ENCODE measurements around the gene ASF1B. TPM values are rescaled to one million over a fixed set of nuclear protein-coding genes. Genes with fewer than 3 reads are reported as not detected.

ASF1B gene
- total and polyA plus RNA-seq, 2 experiments from 2014 or later, result 33.3 to 36.9 TPM

DNA sequence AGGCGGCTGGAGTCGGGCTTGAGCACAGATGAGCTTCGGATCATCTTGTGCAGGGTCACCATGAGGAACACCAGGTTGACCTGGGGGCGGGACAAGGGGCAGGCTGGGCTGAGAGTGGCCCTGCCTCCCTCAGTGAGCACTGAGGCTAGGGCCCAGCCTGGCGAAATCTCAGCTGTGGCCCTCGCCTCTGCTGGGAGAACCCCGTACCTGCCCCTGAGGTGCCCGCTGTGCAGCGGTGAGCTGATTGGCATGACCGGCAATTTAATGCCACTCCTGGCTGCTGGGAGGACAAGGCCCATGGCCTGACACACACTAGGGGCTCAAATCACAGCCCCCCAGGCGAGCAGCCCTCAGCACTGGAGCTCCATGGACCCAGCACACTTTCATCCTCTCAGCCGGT, 19.7 kb upstream of the ASF1B start:
- H3K4me1 ChIP-seq (ENCODE audit: insufficient read depth), result no peaks in the 10 kb centered on the region
- no peaks in the 10 kb centered on the region for H3K27me3 ChIP-seq (ENCODE audit: insufficient read depth)
- no peaks in the 10 kb centered on the region for H3K9me2 ChIP-seq (ENCODE audit: insufficient read depth)
- TF ChIP-seq JUNB (IDR thresholded peaks at IDR 0.05; ENCODE audit: unreplicated experiment) (no peak), ZNF114 (CRISPR knock-in tag; IDR thresholded peaks at IDR 0.05) (no peak), NANOG (IDR thresholded peaks at IDR 0.05; ENCODE audit: borderline replicate concordance) (no peak), ZNF331 (CRISPR knock-in tag; IDR thresholded peaks at IDR 0.05; ENCODE audit: low read depth) (no peak), CREB1 (CRISPR knock-in tag; IDR thresholded peaks at IDR 0.05; ENCODE audit: low read depth) (no peak), EZH2 (IDR thresholded peaks at IDR 0.05; ENCODE audit: low read depth, unreplicated experiment) (no peak), EZH2phosphoT487 (IDR thresholded peaks at IDR 0.05; ENCODE audit: unreplicated experiment) (no peak), POLR2AphosphoS5 (IDR thresholded peaks at IDR 0.05; ENCODE audit: low read depth) (no peak), STAT1 (IDR thresholded peaks at IDR 0.05; ENCODE audit: unreplicated experiment) (no peak)
- TF ChIP-seq, protein P1, sequence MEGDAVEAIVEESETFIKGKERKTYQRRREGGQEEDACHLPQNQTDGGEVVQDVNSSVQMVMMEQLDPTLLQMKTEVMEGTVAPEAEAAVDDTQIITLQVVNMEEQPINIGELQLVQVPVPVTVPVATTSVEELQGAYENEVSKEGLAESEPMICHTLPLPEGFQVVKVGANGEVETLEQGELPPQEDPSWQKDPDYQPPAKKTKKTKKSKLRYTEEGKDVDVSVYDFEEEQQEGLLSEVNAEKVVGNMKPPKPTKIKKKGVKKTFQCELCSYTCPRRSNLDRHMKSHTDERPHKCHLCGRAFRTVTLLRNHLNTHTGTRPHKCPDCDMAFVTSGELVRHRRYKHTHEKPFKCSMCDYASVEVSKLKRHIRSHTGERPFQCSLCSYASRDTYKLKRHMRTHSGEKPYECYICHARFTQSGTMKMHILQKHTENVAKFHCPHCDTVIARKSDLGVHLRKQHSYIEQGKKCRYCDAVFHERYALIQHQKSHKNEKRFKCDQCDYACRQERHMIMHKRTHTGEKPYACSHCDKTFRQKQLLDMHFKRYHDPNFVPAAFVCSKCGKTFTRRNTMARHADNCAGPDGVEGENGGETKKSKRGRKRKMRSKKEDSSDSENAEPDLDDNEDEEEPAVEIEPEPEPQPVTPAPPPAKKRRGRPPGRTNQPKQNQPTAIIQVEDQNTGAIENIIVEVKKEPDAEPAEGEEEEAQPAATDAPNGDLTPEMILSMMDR (conservative IDR thresholded peaks at IDR 0.05; ENCODE audit: low read depth in 2 of 2), result no peak
- TF ChIP-seq, protein P2, sequence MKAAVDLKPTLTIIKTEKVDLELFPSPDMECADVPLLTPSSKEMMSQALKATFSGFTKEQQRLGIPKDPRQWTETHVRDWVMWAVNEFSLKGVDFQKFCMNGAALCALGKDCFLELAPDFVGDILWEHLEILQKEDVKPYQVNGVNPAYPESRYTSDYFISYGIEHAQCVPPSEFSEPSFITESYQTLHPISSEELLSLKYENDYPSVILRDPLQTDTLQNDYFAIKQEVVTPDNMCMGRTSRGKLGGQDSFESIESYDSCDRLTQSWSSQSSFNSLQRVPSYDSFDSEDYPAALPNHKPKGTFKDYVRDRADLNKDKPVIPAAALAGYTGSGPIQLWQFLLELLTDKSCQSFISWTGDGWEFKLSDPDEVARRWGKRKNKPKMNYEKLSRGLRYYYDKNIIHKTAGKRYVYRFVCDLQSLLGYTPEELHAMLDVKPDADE (IDR thresholded peaks at IDR 0.05), result no peak
- TF ChIP-seq, protein P3, sequence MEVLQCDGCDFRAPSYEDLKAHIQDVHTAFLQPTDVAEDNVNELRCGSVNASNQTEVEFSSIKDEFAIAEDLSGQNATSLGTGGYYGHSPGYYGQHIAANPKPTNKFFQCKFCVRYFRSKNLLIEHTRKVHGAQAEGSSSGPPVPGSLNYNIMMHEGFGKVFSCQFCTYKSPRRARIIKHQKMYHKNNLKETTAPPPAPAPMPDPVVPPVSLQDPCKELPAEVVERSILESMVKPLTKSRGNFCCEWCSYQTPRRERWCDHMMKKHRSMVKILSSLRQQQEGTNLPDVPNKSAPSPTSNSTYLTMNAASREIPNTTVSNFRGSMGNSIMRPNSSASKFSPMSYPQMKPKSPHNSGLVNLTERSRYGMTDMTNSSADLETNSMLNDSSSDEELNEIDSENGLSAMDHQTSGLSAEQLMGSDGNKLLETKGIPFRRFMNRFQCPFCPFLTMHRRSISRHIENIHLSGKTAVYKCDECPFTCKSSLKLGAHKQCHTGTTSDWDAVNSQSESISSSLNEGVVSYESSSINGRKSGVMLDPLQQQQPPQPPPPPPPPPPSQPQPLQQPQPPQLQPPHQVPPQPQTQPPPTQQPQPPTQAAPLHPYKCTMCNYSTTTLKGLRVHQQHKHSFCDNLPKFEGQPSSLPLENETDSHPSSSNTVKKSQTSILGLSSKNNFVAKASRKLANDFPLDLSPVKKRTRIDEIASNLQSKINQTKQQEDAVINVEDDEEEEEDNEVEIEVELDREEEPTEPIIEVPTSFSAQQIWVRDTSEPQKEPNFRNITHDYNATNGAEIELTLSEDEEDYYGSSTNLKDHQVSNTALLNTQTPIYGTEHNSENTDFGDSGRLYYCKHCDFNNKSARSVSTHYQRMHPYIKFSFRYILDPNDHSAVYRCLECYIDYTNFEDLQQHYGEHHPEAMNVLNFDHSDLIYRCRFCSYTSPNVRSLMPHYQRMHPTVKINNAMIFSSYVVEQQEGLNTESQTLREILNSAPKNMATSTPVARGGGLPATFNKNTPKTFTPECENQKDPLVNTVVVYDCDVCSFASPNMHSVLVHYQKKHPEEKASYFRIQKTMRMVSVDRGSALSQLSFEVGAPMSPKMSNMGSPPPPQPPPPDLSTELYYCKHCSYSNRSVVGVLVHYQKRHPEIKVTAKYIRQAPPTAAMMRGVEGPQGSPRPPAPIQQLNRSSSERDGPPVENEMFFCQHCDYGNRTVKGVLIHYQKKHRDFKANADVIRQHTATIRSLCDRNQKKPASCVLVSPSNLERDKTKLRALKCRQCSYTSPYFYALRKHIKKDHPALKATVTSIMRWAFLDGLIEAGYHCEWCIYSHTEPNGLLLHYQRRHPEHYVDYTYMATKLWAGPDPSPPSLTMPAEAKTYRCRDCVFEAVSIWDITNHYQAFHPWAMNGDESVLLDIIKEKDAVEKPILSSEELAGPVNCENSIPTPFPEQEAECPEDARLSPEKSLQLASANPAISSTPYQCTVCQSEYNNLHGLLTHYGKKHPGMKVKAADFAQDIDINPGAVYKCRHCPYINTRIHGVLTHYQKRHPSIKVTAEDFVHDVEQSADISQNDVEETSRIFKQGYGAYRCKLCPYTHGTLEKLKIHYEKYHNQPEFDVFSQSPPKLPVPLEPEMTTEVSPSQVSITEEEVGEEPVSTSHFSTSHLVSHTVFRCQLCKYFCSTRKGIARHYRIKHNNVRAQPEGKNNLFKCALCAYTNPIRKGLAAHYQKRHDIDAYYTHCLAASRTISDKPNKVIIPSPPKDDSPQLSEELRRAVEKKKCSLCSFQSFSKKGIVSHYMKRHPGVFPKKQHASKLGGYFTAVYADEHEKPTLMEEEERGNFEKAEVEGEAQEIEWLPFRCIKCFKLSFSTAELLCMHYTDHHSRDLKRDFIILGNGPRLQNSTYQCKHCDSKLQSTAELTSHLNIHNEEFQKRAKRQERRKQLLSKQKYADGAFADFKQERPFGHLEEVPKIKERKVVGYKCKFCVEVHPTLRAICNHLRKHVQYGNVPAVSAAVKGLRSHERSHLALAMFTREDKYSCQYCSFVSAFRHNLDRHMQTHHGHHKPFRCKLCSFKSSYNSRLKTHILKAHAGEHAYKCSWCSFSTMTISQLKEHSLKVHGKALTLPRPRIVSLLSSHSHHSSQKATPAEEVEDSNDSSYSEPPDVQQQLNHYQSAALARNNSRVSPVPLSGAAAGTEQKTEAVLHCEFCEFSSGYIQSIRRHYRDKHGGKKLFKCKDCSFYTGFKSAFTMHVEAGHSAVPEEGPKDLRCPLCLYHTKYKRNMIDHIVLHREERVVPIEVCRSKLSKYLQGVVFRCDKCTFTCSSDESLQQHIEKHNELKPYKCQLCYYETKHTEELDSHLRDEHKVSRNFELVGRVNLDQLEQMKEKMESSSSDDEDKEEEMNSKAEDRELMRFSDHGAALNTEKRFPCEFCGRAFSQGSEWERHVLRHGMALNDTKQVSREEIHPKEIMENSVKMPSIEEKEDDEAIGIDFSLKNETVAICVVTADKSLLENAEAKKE (CRISPR knock-in tag; IDR thresholded peaks at IDR 0.05), result no peak
- TF ChIP-seq, protein P4, sequence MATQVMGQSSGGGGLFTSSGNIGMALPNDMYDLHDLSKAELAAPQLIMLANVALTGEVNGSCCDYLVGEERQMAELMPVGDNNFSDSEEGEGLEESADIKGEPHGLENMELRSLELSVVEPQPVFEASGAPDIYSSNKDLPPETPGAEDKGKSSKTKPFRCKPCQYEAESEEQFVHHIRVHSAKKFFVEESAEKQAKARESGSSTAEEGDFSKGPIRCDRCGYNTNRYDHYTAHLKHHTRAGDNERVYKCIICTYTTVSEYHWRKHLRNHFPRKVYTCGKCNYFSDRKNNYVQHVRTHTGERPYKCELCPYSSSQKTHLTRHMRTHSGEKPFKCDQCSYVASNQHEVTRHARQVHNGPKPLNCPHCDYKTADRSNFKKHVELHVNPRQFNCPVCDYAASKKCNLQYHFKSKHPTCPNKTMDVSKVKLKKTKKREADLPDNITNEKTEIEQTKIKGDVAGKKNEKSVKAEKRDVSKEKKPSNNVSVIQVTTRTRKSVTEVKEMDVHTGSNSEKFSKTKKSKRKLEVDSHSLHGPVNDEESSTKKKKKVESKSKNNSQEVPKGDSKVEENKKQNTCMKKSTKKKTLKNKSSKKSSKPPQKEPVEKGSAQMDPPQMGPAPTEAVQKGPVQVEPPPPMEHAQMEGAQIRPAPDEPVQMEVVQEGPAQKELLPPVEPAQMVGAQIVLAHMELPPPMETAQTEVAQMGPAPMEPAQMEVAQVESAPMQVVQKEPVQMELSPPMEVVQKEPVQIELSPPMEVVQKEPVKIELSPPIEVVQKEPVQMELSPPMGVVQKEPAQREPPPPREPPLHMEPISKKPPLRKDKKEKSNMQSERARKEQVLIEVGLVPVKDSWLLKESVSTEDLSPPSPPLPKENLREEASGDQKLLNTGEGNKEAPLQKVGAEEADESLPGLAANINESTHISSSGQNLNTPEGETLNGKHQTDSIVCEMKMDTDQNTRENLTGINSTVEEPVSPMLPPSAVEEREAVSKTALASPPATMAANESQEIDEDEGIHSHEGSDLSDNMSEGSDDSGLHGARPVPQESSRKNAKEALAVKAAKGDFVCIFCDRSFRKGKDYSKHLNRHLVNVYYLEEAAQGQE (IDR thresholded peaks at IDR 0.05; ENCODE audit: unreplicated experiment), result no peak
- H4K20me1 ChIP-seq (replicated peaks; ENCODE audit: insufficient read depth), result no peaks in the 10 kb centered on the region; the same call in 1 of the 2 replicates
- H3K79me2 ChIP-seq (replicated peaks; ENCODE audit: insufficient read depth), result no peaks in the 10 kb centered on the region
- Mint-ChIP-seq H3K4me1 (peaks cover 3% of the 10 kb centered on the region; the same call in 1 of the 3 replicates), H3K27ac (no peak overlapping the region), H3K36me3 (ENCODE audit: low read depth) (peaks cover 68% of the 10 kb centered on the region), H3K27me3 (ENCODE audit: insufficient read depth, low read depth, poor library complexity) (peaks cover 11% of the 10 kb centered on the region), H3K9me3 (no peaks in the 10 kb centered on the region), H3K4me3 (no peak overlapping the region)
- no peak overlapping the region for H3K27ac ChIP-seq (ENCODE audit: low read depth)
- peaks cover 5% of the 10 kb centered on the region; the same call in 1 of the 2 replicates for H3F3A ChIP-seq (replicated peaks; ENCODE audit: low read depth)
- H3K4me3 ChIP-seq, result no peak overlapping the region
- H3K4me2 ChIP-seq, result no peak overlapping the region
- H3K36me3 ChIP-seq (ENCODE audit: insufficient read depth), result peaks cover 8% of the 10 kb centered on the region; the same call in 1 of the 2 replicates
- ATAC-seq (no peak), DNase-seq (ENCODE audit: low spot score) (no peak)
- no peak overlapping the region for H2AFZ ChIP-seq

Measured in GM23338 (cell line).